ENCODE results near the gene GDI2.
"Not testable (repeated sequence)": the region's sequence is repeated elsewhere in the genome, so short reads cannot be mapped to it uniquely, and the experiment has no call there.

Gene GDI2

DNA sequence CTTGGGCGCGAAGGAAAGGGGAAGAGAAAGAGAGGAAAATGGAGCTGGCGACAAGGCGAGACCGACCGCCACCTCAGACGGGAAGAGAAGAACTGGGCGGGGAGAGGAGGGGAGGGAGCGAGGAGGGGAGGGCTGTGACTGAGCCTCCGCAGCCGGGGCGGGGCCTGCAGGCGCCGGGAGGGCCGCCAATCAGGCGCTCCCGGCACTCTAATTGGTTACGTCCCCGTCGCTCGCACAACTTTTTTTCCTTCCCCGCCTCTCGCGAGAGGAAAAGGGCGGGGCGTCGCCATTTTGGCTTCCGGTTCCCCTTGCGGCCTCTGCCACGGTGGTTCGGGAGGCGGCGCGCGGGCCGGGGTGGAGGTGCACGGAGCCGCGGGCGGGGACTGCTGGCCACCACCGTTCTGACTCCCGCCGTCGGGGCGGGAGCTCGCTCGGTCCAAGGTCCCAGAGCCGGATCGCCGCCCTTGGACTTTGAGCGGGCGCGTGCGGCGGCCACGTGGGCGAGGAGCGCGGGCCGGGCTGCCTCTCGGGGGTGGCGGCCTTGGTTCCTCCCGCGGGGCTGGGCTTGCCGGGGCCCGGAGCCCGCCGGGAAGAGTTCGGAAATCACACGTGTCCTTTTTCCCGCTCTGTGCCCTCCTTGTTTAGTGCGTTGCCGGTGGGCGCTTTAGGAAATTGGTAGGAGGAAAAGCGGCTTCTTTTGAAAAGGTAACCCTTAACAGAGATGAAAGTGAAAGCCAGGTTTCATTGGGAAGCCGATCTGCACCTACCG, at the start of gene GDI2:
TSS of gene GDI2 (minus strand) at position 94 of the 769 bp plus-strand sequence. CDS start 176 bp downstream, outside the sequence.
- no peaks in the 10 kb centered on the region for H3K27me3 ChIP-seq (ENCODE audit: control insufficient read depth, insufficient read depth, low read length)
- H3K4me3 ChIP-seq (ENCODE audit: low read length), result peak within 1 kb of the TSS; percentile 86
- no peaks in the 10 kb centered on the region for H3K36me3 ChIP-seq (ENCODE audit: control insufficient read depth, insufficient read depth, low read length)
- no CpG with 5 or more reads among the region's 77 CpGs for WGBS (ENCODE audit: insufficient coverage, insufficient read length)
- no peak within 1 kb of the TSS for H3K27ac ChIP-seq (ENCODE audit: low read length)
- no peaks in the 10 kb centered on the region for H3K4me1 ChIP-seq (ENCODE audit: control insufficient read depth, insufficient read depth, low read length)
- peak; percentile 79 for DNase-seq (ENCODE audit: low read depth, low spot score)
- no peaks in the 10 kb centered on the region for H3K9me3 ChIP-seq (ENCODE audit: control insufficient read depth, insufficient read depth, low read length)

DNA sequence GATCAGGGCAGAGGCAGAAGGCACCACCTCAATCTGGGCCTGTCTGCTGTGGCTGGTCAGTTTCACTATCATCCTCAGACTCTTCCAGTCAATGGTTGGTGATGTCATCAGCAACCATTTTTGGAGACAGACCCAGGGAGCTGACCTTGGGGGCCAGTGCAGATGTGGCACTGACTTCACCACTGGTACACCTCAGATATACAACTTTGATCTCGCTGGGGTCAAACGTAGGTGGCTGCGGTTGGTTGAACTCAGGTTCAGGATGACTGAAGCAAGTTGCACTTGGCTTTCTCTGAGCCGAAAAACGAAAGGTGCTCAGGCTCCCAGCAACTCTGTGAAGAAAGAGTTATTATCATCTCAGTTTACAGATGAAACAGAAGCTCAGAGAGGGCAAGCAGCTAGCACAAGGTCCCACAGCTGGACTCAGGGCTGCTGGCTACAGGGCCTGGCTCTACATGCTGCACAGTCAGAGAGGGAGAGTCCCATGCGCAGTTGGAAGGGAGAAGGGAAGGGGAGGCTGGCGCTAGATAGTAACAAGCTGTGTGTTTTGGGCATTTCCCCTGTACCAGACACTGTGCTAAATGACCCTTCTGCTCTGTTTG, 49.2 kb upstream of the GDI2 start:
- no peaks in the 10 kb centered on the region for H3K27me3 ChIP-seq (ENCODE audit: control insufficient read depth, insufficient read depth, low read length)
- no peaks in the 10 kb centered on the region for H3K4me1 ChIP-seq (ENCODE audit: control insufficient read depth, insufficient read depth, low read length)
- no peak overlapping the region for H3K4me3 ChIP-seq (ENCODE audit: low read length)
- no peak overlapping the region for H3K27ac ChIP-seq (ENCODE audit: low read length)
- no peaks in the 10 kb centered on the region for H3K9me3 ChIP-seq (ENCODE audit: control insufficient read depth, insufficient read depth, low read length)
- WGBS (ENCODE audit: insufficient coverage, insufficient read length), result no CpG with 5 or more reads among the region's 7 CpGs
- H3K36me3 ChIP-seq (ENCODE audit: control insufficient read depth, insufficient read depth, low read length), result no peaks in the 10 kb centered on the region
- DNase-seq (ENCODE audit: low read depth, low spot score), result no peak

DNA sequence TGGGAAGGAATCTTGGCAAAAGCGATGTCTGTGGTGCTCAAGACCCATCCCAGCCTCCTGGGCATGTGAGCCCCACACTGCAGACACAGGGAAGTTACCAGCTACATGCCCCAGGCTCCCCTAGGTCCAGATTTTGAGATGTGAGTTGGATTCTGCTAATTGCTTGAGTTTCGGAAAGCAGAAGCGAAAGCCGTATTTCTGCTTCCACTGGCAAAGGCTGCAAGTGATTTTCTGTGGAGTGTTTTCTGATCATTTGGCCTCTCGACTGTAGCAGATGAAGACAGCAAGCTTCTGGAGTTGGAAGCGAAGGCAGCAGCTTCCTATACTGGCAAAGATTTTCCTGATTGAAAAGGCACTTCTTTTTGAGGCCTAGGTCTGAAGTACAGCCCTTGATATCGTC, 46.8 kb upstream of the GDI2 start:
- no peaks in the 10 kb centered on the region for H3K4me1 ChIP-seq (ENCODE audit: control insufficient read depth, insufficient read depth, low read length)
- H3K4me3 ChIP-seq (ENCODE audit: low read length), result no peak overlapping the region
- no CpG with 5 or more reads among the region's 7 CpGs for WGBS (ENCODE audit: insufficient coverage, insufficient read length)
- no peaks in the 10 kb centered on the region for H3K36me3 ChIP-seq (ENCODE audit: control insufficient read depth, insufficient read depth, low read length)
- no peak overlapping the region for H3K27ac ChIP-seq (ENCODE audit: low read length)
- DNase-seq (ENCODE audit: low read depth, low spot score), result no peak
- no peaks in the 10 kb centered on the region for H3K9me3 ChIP-seq (ENCODE audit: control insufficient read depth, insufficient read depth, low read length)
- no peaks in the 10 kb centered on the region for H3K27me3 ChIP-seq (ENCODE audit: control insufficient read depth, insufficient read depth, low read length)

DNA sequence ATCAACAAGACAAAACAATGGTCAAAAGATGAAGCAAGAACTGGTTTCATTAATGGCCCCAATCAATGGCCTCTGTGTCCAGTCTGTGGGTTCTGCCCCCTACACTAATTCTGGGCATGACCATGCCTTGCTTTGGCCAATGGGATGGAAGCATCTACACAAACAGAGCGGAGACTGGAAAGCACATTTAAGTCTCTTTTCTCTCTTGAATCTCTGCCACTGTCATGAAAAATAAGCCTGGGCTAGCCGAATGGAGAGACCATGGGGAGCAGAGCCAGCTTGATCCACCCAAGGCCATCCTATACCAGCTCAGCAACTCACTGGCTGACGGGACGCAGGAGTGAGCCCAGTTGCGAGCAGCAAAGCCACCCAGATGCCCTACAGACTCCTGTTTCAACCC, 45.6 kb upstream of the GDI2 start:
- H3K27me3 ChIP-seq (ENCODE audit: control insufficient read depth, insufficient read depth, low read length), result no peaks in the 10 kb centered on the region
- no peaks in the 10 kb centered on the region for H3K9me3 ChIP-seq (ENCODE audit: control insufficient read depth, insufficient read depth, low read length)
- DNase-seq (ENCODE audit: low read depth, low spot score), result no peak
- H3K4me3 ChIP-seq (ENCODE audit: low read length), result no peak overlapping the region
- H3K27ac ChIP-seq (ENCODE audit: low read length), result no peak overlapping the region
- no CpG with 5 or more reads among the region's 5 CpGs for WGBS (ENCODE audit: insufficient coverage, insufficient read length)
- no peaks in the 10 kb centered on the region for H3K4me1 ChIP-seq (ENCODE audit: control insufficient read depth, insufficient read depth, low read length)
- H3K36me3 ChIP-seq (ENCODE audit: control insufficient read depth, insufficient read depth, low read length), result no peaks in the 10 kb centered on the region

DNA sequence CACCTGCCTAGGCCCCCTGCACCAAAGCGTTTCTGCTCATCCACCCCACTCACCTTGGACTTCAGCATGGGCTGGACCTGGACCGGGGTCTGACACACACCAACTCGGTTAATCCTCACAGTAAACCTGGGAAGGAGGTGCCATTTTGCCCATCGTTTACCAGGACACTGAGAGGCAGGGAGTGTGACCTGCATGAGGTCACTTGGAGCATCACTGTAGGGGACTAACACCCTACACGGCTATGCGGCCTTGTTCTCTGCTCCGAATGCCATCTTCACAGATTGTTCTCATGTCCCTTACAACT, 43.4 kb upstream of the GDI2 start:
- Histone ChIP-seq H3K27ac (ENCODE audit: low read length) (no peak overlapping the region), H3K27me3 (ENCODE audit: control insufficient read depth, insufficient read depth, low read length) (no peaks in the 10 kb centered on the region), H3K4me1 (ENCODE audit: control insufficient read depth, insufficient read depth, low read length) (no peaks in the 10 kb centered on the region), H3K36me3 (ENCODE audit: control insufficient read depth, insufficient read depth, low read length) (no peaks in the 10 kb centered on the region), H3K4me3 (ENCODE audit: low read length) (no peak overlapping the region), H3K9me3 (ENCODE audit: control insufficient read depth, insufficient read depth, low read length) (no peaks in the 10 kb centered on the region)
- no CpG with 5 or more reads among the region's 7 CpGs for WGBS (ENCODE audit: insufficient coverage, insufficient read length)
- DNase-seq (ENCODE audit: low read depth, low spot score), result no peak

DNA sequence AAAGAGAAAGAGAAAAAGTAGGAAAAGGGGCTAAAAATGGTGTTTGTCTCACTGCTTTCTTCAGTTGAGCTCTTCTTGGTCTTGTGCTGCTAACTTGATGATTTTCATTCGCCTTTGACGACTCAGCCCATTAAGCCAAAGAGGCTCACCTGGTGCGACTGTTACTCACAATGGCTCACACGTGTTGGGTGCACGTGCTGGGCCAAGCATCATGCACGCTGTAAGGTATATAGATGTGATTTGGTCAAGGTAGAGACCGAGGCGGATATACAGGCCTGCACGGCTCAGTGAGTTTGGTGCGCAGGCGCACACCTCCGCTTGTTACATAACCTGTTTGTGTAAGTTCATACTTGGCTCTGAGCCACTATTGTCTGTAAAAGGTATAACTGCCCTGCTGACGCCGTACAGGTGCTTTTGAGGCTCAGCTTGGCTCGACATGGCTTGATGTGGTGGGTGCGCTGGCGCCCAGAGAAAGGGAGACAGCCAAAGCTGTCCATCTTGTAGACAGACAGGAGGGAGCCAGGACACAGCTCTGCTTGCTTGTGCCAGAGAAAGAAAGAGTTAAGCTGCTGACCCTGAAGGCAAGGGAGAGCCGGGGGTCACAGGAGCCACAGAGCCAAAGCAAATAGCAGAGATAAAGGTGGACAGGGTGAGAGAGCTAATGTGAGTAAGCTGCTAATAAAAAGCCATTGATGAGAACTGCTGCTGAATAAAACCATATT, 42.9 kb upstream of the GDI2 start:
- Histone ChIP-seq H3K36me3 (ENCODE audit: control insufficient read depth, insufficient read depth, low read length) (no peaks in the 10 kb centered on the region), H3K4me3 (ENCODE audit: low read length) (no peak overlapping the region), H3K9me3 (ENCODE audit: control insufficient read depth, insufficient read depth, low read length) (no peaks in the 10 kb centered on the region), H3K27ac (ENCODE audit: low read length) (no peak overlapping the region), H3K27me3 (ENCODE audit: control insufficient read depth, insufficient read depth, low read length) (no peaks in the 10 kb centered on the region), H3K4me1 (ENCODE audit: control insufficient read depth, insufficient read depth, low read length) (no peaks in the 10 kb centered on the region)
- no CpG with 5 or more reads among the region's 18 CpGs for WGBS (ENCODE audit: insufficient coverage, insufficient read length)
- DNase-seq (ENCODE audit: low read depth, low spot score), result no peak

DNA sequence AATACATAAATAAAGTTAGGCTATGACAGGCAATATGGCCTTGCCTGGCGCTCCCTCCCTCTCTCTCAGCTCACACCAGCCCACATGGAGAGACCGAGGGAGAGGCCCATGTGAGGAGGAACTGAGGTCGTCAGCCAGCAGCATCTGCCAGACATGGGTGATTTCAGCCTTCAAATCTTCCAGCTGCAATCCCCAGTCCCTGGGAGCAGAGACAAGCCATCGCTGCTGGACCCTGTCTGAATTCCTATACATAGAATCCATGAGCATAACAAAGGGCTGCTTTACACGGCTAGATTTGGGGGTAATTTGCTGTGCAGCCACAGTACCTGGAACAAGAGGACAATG, 40.9 kb upstream of the GDI2 start:
- Histone ChIP-seq H3K27ac (ENCODE audit: low read length) (no peak overlapping the region), H3K9me3 (ENCODE audit: control insufficient read depth, insufficient read depth, low read length) (no peaks in the 10 kb centered on the region), H3K4me3 (ENCODE audit: low read length) (no peak overlapping the region), H3K36me3 (ENCODE audit: control insufficient read depth, insufficient read depth, low read length) (no peaks in the 10 kb centered on the region), H3K4me1 (ENCODE audit: control insufficient read depth, insufficient read depth, low read length) (no peaks in the 10 kb centered on the region), H3K27me3 (ENCODE audit: control insufficient read depth, insufficient read depth, low read length) (no peaks in the 10 kb centered on the region)
- no peak for DNase-seq (ENCODE audit: low read depth, low spot score)
- no CpG with 5 or more reads among the region's 5 CpGs for WGBS (ENCODE audit: insufficient coverage, insufficient read length)

DNA sequence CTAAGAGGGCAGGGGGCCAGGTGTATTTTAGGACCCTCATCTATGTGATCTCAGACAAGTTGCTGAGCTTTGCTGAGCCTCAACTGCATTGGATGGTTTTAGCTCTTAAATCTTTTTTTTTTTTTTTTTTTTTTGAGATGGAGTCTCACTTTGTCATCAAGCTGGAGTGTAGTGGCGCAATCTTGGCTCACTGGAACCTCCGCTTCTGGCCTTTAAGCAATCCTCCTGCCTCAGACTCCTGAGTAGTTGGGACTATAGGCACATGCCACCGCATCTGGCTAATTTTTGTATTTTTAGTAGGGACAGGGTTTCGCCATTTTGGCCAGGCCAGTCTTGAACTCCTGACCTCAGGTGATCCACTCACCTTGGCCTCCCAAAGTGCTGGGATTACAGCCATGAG, 33.4 kb upstream of the GDI2 start:
- not testable (repeated sequence) for H3K4me1 ChIP-seq (ENCODE audit: control insufficient read depth, insufficient read depth, low read length); DNase-seq (ENCODE audit: low read depth, low spot score); H3K4me3 ChIP-seq (ENCODE audit: low read length); H3K27me3 ChIP-seq (ENCODE audit: control insufficient read depth, insufficient read depth, low read length); H3K36me3 ChIP-seq (ENCODE audit: control insufficient read depth, insufficient read depth, low read length); H3K27ac ChIP-seq (ENCODE audit: low read length); H3K9me3 ChIP-seq (ENCODE audit: control insufficient read depth, insufficient read depth, low read length)
- no CpG with 5 or more reads among the region's 4 CpGs for WGBS (ENCODE audit: insufficient coverage, insufficient read length)

DNA sequence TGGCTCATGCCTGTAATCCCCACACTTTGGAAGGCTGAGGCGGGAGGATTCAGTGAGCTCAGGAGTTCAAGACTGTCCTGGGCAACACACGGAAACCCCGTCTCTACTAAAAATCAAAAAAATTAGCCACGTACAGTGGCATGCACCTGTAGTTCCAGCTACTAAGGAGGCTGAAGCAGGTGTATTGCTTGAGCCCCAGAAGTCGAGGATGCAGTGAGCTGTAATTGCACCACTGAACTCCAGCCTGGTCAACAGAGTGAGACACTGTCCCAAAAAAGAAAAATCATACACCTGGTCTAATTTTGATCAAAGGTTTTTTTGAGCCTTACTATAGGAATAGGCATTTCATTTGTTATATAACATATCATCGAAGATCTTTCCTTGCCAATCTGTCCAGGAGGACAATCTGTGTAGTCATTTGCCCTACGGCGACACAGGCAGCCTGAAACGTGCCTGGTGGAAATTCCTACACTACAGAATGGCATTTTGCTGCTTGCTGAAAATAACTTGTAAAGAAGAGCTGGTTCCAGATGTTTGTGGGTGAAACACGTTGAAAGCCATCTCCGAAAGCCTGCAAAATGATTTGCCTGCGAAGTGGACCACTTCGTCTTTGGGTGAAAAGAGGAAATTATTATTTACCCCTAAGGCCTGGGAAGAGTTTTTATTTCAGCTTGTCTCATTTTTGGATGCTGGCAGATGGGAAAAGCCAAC, 31.3 kb upstream of the GDI2 start:
- DNase-seq (ENCODE audit: low read depth, low spot score), result no peak
- H3K27ac ChIP-seq (ENCODE audit: low read length), result no peak overlapping the region
- H3K27me3 ChIP-seq (ENCODE audit: control insufficient read depth, insufficient read depth, low read length), result no peaks in the 10 kb centered on the region
- H3K4me3 ChIP-seq (ENCODE audit: low read length), result no peak overlapping the region
- no peaks in the 10 kb centered on the region for H3K4me1 ChIP-seq (ENCODE audit: control insufficient read depth, insufficient read depth, low read length)
- no peaks in the 10 kb centered on the region for H3K9me3 ChIP-seq (ENCODE audit: control insufficient read depth, insufficient read depth, low read length)
- no CpG with 5 or more reads among the region's 13 CpGs for WGBS (ENCODE audit: insufficient coverage, insufficient read length)
- H3K36me3 ChIP-seq (ENCODE audit: control insufficient read depth, insufficient read depth, low read length), result no peaks in the 10 kb centered on the region

DNA sequence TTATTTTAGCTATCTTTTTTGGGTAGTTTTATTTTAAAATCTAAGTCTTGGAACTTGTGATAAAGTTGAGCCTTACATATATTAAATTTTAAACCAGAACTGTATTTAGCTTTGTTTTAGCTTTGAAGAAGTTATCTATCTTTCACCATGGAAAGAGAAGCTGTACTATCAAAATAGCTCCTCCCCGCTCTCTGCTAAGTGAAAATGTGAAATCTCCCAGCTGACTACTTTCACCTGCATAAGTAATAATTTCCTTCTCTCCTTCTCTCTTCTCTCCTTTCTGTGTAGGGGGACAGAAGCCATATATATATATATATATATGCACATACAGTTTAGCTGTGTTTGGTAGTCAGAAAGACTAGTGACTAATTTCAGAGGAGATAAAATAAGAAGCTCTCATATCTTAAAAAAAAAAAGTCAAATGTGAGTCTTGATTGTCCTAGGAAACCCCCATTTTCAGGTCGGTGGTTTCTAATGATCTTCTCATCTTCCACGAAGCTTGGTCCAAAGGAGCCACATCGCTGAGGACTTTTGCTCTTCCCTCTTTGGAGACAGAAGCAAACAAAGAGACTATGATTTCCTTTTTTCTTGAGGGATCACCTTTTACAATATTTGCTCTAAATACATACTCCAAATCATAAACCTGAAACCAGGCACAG, 30.6 kb upstream of the GDI2 start:
- Histone ChIP-seq H3K4me1 (ENCODE audit: control insufficient read depth, insufficient read depth, low read length) (no peaks in the 10 kb centered on the region), H3K4me3 (ENCODE audit: low read length) (no peak overlapping the region), H3K27me3 (ENCODE audit: control insufficient read depth, insufficient read depth, low read length) (no peaks in the 10 kb centered on the region), H3K27ac (ENCODE audit: low read length) (no peak overlapping the region), H3K9me3 (ENCODE audit: control insufficient read depth, insufficient read depth, low read length) (no peaks in the 10 kb centered on the region), H3K36me3 (ENCODE audit: control insufficient read depth, insufficient read depth, low read length) (no peaks in the 10 kb centered on the region)
- no peak for DNase-seq (ENCODE audit: low read depth, low spot score)
- no CpG with 5 or more reads among the region's 4 CpGs for WGBS (ENCODE audit: insufficient coverage, insufficient read length)
